H1 (cell line): Measurements from ENCODE around the gene ZNF831. TPM values are rescaled to one million over a fixed set of nuclear protein-coding genes. Genes with fewer than 3 reads are reported as not detected.

ENCODE experiments used
- BCL11A ChIP-seq, 2 experiments: IDR thresholded peaks; one replicate each; pipeline ENCODE4 v1.6.1; 2011; ENCODE audit warnings: low read depth in 2 of 2, low read length in 2 of 2, mild to moderate bottlenecking in 2 of 2
- CBX8 ChIP-seq: fragments of 300-800, 300-1000 bp; sonication (generic); IDR thresholded peaks from 2 replicates; pipeline ENCODE4 v1.7.1; 2016; ENCODE audit warnings: low read depth, low read length, borderline replicate concordance
- CHD1 ChIP-seq: IDR thresholded peaks from 2 replicates; pipeline ENCODE4 v1.6.1; 2012; ENCODE audit warnings: low read depth, low read length, improper control_type of control experiment
- CTBP2 ChIP-seq: IDR thresholded peaks from 2 replicates; pipeline ENCODE4 v1.7.0; 2011; ENCODE audit warnings: borderline replicate concordance, mild to moderate bottlenecking, moderate library complexity, mixed read lengths, low read length; ENCODE audit not compliant: insufficient read depth, insufficient read length
- GABPA ChIP-seq: IDR thresholded peaks from 2 replicates; pipeline ENCODE4 v1.6.1; 2011; ENCODE audit warnings: mild to moderate bottlenecking, low read length, moderate library complexity, borderline replicate concordance; ENCODE audit not compliant: insufficient read depth
- KDM5A ChIP-seq: fragments of 200-600 bp; IDR thresholded peaks from 2 replicates; pipeline ENCODE4 v1.7.1; 2012; ENCODE audit warnings: mild to moderate bottlenecking, low read length, inconsistent platforms, mixed read lengths
- SP4 ChIP-seq: IDR thresholded peaks from 2 replicates; pipeline ENCODE4 v1.6.1; 2012; ENCODE audit warnings: low read length, inconsistent platforms
- TCF12 ChIP-seq: IDR thresholded peaks from 2 replicates; pipeline ENCODE4 v1.6.1; 2011; ENCODE audit warnings: low read depth, mild to moderate bottlenecking, low read length
- polyA plus RNA-seq, 7 experiments: library from polyadenylated mRNA; depleted of rRNA in 3 of 7; stranded (reverse) in 5 of 7; unstranded in 2 of 7; fragments of >200 nt in 5 of 7; fragments of 200-250 nt in 2 of 7; gene quantifications; 1 replicate in 5 of 7; 2 replicates in 1 of 7; 4 replicates in 1 of 7; pipeline versions ENCODE4 v1.2.1 to v1.2.3, GENCODE V29; 2011 to 2013; ENCODE audit warnings: missing spikeins in 2 of 7, mixed read lengths in 2 of 7
- total RNA-seq: library from RNA; stranded (reverse); fragmentation: NEBNext Ultra II Directional; extraction: Animal tissue kit (Norgen Biotek cat#: 25700); gene quantifications from 2 replicates; pipeline ENCODE4 v1.2.1, GENCODE V29; 2021

Gene ZNF831
- total and polyA plus RNA-seq, 2 of the 8 experiments (the other 6 are each of a cell fraction or from before 2014, with no cell fraction given): not detected

DNA sequence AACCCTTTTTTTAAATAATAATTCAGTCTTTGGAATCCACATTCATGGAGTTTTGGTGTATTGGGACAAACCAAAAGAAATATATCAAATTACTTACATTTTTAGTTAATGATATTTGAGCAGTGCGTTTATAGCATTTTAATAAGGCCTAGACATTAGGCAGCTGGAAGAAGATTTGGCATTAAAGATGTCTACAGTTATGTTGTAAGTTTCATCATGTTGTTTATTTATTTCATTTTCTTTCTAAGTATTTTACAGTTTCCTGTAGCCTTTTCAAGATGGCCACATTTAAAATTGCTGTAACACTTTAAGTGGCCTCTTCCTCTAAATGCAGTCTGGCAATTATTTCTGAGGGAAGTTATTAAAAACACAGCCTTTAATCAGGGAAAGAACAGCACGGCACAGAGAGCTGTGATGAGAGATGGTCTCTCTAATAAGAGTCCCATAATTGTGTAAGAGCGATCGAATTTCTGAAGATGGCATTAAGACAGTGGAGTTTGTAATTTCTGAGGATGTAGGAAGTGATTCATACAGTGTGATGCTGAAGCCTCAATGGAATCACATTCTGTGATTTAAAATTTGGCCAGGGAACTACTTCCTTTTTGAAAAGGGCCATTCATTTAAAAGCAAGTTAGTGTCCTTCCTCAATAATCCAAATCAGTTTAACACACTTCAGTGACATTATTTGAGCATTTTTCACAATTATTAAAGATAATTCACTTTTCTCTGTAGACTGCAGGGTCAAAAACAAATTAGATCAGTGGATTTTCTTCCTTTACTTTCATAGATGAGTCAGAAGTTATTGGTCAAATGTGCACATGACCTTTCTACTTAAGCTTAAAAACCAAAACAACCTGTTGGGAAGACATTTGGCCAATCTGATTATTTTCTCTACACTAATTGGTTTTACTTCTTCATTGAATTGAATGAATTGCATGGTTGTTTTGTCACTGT, 84.4 kb downstream of the ZNF831 start (continued):
- no peak for TF ChIP-seq CTBP2
- no peak for TF ChIP-seq SP4
- no peak for TF ChIP-seq TCF12
- no peak for TF ChIP-seq BCL11A (IDR thresholded peaks at IDR 0.05; ENCODE audit: low read depth in 2 of 2, low read length in 2 of 2)
- no peak for TF ChIP-seq GABPA
- no peak for TF ChIP-seq CBX8
- no peak for TF ChIP-seq CHD1
- TF ChIP-seq KDM5A: no peak
